NCI-H146 treated with DMSO at 0.1 percent for 48 hours (cell line): Measurements from ENCODE around the gene XXYLT1.
A peak's percentile ranks its signal among the peaks of the same experiment; 100 is the strongest.

Source experiments
- DNase-seq: peaks from one replicate; lab custom pipeline; 2025; ENCODE audit not compliant: unreplicated experiment; lab: John Stamatoyannopoulos, UW

Gene XXYLT1

DNA sequence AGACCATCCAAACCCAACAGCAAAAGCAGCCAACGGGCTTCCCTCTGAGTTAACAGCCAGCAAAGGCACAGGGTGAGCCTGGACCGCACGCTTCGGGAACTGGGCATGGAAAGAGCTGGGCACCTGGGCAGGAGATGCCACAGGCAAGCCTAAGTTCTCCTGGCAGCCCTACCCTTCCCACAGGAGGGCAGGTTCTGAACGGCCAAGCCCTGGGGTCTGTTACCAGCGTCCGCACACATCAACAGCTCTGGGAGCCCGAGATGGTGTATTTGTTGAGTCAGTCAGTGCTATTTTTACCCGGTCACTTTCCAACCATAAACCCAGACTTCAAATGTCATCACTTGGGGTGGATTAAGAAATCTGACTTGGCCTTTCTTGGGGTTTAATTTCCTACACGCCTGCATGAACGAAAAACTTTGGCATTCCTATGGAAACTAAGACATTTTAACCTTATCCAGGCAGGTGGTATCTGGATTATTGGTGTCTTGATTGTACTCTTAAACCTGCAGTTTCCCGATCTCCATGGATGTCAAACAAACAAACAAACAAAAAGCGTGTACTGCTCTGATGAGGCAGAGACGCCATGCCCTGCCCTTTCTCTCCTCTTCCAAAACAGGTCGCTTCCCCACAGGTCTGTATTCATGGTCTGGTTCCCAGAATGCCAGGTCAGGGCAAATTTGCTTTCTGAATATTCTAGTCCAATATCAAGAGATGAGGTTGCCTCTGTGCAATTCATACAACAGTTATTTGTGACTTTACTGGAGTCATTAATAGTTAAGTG lies 99.7 kb downstream of the XXYLT1 start:
- no peak for DNase-seq

DNA sequence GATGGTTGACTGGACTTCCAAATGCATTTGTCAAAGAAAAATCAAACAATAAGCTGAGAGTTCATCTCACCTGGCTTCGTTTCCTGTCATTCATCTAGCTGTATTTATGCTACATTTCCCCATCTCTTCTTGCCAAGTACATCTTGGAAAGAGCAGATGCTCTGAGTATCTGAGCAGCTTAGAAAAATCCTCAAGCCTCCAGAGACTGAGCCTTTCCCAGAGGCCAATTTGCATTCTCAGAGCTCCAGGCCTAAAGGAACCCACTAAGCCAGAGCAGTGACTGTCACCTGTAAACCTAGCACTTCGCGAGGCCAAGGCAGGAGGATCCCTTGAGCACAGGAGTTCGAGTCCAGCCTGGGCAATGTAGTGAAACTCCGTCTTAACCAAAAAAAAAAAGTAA lies 100.5 kb downstream of the XXYLT1 start:
- DNase-seq: no peak

DNA sequence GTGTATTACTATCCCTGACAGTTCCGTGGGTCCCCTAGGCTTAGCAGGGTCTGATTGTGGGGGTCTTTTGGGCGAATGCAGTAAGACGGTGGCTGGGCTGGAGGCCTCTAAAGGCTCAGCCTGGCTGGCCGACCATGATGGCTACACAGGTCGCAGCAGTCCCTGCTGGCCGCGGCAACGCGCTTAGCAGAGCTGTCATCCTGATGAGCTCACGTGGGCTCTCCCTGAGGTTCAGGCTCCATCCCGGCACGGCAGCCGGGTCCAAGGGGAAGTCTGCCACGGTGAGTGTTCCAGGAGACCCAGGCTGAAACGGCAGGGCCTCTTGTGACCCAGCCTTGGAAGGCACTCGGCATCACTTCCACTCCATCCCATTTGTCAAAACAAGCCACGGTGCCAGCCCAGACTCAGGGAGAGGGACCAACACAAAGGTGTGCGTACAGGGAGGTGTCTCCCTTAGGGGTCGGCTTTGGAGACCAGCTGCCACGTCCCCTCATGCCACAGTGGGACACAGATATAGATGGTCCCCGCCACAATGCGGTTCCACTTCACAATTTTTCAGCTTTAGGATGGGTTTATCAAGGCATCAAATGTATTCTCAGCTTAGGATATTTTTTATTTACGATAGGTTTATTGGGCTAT lies 101.8 kb downstream of the XXYLT1 start:
- no peak for DNase-seq

DNA sequence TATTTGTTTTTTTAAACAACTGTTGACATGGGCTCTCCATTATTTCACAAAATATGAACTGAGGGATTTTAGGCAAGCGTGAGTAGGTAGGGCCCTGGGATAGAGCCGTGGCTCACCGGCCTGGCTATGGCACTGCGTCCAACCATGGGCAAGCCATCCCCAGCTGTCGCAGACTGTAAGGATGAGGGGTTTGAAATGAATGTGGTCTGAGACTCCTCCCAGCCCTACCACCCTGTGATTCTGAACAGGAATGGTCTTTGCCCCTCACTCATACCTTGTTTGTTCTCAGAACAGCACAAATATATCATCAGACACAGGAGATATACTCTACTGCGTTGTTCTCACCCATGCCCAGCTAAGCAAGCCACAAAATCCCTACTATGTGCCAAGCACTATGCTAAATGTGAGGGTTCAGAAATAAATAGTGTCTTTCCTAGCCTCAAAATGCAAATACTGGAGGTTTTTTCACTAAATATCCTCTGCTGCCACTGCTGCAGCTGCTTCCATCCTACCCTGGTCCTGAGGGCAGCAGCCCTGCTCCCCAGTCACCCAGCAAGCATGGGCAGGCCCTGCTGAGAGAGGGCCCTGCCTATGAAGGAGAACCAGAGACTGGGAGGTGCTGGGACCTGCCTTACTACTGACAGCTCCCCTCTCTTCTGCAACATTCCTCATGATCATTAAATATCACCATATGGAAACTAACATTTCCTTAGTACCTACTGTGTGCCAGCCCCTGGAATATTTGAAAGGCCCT lies 102.8 kb downstream of the XXYLT1 start:
- DNase-seq: no peak

DNA sequence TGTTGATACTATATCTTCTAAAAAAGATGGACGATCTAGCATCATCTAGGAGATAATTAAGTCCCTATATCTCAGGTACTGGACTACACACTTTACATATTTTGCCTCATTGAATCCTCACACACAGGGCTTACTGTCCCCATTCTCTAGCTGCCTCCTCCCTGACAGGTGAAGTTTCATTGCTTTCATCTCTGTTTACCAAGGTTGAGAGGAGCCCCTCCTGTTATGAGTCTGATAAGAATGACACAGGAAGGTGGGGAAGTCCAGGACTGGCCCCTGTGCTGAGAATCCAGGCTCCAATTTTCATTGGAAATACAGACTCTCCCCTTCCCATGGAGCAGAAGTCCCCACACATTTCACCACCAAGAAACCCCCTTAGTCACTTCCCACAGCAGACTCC lies 105.2 kb downstream of the XXYLT1 start:
- no peak for DNase-seq

DNA sequence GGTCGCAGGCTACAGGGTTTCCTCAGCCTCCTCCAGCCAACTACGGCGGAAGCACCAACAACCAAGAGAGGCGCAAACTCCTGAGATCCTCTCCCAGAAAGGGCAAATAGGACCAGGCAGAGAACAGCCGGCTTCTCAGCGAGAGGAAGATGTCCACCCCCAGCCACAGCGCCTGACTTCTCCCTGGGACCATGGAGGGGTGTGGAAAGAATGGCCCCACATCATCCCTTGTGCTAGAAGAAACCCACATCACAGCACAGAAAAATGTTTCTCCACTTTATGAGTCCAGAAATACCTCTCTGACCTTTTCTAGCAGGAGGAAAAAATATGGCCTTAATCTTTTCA lies 105.7 kb downstream of the XXYLT1 start:
- no peak for DNase-seq

DNA sequence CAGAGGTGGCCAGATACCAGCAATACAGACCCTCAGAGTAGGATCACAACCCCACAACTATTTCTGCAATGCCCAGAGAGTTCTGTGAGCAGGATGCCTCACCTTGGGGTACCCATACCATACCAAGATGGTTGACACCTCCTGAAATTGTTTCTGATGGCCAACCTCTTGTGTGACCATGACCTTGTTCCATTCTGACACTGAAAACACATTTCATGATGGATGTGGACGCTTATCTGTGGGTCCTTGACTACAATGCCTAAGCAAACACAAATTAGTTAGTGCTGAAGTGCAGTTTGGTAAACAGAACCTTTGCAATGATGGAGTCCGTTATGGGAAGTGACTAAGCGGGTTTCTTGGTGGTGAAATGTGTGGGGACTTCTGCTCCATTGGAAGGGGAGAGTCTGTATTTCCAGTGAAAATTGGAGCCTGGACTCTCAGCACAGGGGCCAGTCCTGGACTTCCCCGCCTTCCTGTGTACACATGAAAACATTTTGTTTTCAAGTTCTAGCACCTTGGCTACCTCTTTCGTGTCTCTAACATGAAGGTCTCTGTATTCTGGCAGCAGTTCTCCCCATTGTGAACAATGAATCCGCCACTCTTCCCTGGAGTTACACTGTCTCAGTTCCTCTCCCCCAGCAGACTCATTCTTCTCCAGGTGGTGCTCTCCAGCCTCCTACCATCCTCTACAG lies 106.2 kb downstream of the XXYLT1 start:
- no peak for DNase-seq

DNA sequence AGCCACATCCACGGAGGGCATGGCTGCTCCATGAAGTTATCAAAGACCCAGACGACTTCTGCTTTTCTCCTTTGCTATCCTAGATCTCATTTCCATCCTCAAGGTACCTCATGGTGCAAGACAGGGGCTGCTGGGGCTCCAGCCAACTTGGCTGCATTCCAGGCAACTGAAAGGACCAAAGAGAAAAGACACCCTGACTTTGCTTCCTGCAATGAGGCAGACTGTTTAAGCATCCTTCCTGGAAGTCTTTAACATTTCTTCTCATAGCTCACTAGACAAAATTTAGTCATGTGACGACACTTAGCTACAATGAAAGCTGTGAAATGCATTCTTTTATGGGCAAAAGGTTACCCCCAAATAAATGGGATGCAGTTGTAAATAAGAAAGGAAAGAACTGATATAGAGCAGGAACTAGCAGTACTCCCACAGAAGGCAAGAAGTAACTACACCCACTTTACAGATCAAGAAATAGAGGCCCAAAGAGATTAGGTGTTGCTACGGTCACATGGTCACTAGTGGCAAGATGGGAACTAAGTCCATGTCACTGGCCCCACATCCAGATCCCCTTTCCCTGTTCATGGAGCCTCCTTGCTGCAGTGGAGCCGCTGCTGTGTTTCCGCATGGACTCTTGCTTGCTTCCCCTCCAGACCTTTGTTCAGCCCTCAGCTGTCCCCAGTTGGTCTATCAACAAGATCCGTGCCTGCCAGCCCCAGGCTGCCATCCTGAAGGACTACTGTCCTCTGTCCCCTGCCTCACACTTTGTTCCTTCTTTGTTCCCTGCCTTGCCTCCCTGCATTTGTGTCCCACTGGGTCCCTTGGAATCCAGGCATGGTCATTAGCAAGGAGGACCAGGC lies 107.0 kb downstream of the XXYLT1 start:
- no peak for DNase-seq

DNA sequence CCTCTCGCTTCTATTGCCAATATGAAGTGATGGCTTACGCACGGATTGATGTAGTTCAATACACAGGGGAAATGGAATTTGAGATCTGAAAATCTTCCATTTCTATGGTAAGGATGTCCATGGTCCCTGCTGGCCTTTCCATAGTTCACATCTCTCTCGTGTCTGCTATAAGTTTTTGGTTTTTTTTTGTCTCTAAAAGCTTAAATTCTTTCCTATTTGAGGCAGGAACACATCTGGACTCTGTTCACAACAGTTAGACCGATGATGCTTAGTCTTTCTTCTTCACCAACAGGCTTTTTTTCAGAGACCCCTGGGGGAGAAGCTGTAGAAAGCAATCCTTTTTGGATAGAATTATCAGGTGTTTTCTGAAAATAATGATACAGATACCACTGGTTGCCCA lies 108.1 kb downstream of the XXYLT1 start:
- no peak for DNase-seq

DNA sequence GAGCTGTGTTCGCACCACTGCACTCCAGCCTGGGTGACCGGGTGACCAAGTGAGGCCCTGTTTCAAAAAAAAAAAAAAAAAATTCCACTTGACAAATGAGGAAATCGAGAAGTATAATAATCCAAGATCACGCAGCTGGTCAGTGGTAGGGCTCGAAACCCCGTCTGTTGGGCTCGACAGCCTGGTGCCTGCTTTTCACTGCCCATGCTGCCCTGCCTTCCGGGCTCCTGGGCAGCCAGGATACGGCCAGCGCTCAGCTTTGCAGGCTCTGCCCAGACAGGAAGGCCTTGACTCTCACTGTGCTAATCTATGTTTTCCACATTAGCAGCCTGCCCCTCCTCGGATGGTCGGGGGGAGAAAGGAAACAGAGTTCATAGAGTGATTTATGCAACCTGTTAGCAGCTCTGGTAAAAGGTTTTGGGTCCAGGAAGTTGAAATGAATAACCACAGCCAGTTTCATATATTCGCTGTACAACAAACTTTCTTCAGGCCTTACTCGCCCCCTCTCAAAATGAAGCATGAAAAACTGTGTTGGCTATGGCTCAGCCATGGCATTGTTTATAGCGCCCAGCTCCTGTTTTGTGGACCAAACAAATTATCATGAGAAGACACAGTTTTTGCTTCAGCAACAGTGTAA lies 108.8 kb downstream of the XXYLT1 start:
- no peak for DNase-seq

DNA sequence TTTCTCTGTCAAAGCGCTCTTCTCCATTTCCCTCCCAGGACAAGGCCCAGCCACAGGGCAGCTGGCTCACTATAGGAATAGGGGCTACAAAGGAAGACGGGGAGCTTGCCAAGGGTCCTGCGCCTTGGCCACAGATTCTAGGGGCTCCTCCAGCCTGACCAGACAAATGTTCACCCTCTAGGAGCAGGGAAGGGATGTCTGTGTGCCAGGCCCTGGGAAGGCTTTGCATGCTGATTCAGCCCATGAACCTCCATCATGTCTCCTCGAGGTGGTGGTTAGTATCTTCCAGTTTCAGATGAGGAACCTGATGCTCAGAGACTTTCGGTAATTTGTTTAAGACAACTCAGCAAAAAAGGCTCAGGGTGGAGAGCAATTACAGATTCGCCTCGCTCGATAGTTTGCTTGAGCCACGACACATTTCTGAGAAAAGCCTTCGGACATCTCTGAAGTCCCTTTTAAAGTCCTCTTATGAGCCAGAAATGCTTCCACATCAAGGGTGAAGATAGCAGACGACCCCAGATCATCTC lies 110.0 kb downstream of the XXYLT1 start:
- no peak for DNase-seq

DNA sequence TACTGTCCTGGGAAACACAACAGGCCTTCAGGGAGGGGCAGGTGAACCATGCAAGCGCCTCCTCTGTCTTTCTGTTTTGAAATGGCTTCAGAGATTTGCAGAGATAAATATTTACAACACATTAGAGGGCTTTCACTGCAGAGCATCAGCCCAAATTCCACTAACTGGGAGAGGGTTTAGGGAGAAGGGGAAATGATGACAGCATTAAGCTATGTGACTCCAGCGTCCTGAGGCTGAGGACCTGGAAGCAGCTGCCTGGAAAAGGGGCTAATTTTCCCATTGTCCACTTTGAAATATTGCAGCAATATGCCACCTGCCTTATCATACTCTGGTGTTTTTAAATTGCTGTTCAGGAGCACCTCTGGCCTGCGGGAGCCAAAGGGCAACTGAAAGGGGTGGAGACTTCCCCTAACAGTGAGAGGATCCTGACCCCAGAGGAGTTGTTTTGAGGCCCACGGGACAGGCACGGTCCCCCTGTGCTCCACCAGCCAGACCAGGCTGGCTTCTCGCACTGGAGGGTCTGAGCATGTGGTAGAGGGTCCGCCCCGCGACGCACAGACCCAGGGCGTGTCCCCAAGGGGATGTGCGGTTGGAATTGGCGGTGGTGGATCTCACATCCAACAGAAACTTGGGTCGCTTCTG lies 110.6 kb downstream of the XXYLT1 start:
- DNase-seq: peak; percentile 44

DNA sequence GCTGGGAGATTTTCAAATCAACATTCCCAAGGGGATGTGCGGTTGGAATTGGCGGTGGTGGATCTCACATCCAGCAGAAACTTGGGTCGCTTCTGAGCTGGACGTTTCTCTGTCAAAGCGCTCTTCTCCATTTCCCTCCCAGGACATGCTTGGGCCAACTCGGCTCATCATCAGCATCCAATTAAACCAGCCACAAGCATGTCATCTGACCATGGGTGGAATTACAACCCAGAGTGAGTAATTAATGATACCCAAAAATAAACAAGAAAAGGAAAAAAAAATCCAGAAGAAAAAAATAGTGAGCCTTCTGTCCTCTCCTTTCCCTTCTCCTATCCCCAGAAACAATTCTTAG lies 111.2 kb downstream of the XXYLT1 start:
- DNase-seq: no peak

DNA sequence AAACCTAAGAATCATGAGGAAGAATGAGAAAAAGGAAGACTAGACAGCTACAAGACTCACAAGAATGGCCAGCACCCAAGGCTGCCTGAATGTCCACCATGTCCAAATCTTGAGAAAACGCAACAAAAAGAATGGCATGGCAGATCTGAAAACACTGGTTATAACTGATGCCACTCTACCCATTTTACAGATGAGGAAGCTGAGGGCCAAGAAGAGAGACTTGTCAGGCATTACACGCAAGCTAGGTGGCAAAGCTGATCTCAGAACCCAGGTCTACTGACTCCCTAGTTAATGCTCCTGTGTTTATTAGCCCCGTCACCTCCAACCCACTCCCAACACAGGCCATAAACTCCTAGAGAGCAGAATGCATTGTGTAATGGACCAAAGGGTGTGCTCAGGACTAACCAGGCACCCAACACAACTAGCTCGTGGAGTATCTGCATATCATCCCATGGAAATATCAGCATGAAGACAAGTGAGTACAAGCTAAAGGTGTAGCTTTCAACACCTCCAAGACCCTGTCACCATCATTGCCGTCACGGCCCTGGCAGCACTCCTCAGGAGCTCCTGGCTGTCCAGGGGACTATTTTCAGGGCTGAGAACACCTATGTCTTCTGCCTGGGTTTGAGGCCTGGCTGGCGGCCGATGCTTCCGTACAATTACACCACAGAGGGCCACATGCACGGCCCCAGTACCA lies 111.7 kb downstream of the XXYLT1 start:
- DNase-seq: no peak

DNA sequence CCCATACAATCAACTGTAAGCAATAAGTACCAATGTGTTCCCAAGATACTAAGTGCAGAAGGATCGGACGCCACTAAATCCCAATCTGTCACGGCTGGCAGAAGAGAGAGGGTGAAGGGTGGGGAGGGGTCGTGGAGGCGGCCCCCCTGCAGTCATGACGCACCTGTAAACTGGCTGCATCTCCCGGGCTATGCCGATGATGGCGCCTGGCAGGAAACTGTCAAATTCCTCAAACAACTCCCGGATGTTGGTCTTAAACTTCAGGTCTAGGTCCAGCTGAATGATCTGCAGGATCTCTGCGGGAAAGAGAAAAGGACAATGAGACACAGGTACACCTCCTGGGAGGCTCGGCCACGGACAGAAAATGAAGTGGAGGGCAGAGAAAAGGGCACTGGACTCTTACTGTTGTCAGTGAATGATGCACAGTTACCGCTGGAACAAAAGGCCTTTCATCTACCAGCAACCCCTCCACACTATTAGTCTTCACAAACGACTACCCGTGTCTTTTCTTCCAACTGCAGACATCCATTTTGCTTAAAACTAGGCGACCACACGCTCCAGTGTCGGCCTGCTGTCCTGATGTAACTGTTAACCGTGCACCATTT lies 114.6 kb downstream of the XXYLT1 start:
- DNase-seq: no peak

DNA sequence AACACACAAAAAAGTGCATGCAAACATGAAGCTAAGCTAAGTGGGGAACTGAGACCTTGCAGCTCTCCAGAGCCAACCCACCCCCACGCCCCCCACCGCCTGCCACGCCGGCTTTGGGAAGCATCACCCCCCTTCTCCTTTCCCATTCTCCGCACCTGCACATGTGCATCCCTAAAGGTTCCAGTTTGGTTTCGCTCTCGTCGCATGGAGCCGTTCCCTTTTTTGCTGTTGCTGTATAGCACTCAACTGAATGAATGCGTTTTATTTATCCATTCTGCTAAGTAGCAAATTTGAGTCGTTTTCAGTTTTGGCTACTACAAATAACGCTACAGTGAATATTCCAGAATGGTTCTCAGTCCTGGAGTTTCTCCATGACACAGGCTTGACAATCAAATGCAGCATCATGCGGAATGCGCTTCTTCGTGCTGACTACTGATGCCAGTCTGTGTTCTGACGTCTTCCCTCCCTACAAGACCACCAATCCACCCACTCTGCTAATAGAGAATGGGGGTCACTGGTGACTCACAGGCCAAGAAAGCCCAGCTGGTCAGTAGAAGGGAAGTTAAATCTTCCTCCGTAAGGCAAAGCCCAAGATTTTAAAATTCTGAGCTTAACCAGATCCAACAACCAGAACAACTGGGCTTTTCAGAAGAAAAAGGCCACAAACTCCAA lies 115.3 kb downstream of the XXYLT1 start:
- DNase-seq: no peak

DNA sequence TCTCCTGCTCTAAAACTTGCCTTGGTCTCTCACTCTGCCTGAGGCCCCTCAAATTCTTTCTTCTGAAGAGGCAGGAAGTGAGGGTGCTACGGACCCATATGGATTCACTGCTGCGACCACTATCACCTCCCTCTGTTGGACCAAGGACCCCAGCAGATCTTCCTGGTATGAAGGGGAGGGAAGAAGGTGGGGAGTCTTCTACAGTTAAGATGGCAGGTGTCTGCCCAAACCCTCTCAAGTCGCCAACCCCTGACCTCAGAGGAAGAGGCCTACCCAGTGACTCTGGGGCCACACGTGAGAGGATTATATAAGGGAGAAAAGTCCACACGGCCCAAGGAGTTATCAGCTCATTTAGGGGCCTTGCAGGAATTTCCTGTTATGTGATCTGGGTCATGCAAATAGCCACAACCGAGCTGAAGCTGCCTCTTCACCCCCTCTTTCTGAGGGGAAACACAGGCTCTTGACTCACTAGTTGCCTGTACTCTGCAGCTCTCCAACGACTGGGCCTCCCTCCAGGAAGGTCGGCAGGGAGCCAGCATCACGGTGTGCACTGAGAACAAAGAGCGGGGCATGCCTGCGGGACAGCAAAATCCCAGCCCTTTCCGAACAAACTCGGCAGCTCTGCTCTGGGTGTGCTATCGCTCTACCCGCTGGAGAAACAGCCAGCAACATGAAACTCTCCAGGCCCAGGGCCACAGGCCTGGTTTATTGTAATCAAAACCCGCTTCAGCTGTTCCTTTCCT lies 116.0 kb downstream of the XXYLT1 start:
- DNase-seq: no peak
